Measurements from ENCODE around the gene ENPP1. TPM values are rescaled to one million over a fixed set of nuclear protein-coding genes. Genes with fewer than 3 reads are reported as not detected.
A peak's percentile ranks its signal among the peaks of the same experiment; 100 is the strongest.

ENPP1 gene
- total and polyA plus RNA-seq, 8 donors = 4.8 to 46.6 (median 18.7) TPM

GRCh38 chr6:131808460-131809269 lies 845 bp downstream of the ENPP1 start:
- H3K27ac ChIP-seq = peak overlapping the region; percentile 48 to 76 (median 64)
- H3K36me3 ChIP-seq = no peaks in the 10 kb centered on the region
- 18 to 23% methylated on average over 12 of the region's 12 CpGs for WGBS, 2 donors
- DNase-seq (no peak), ATAC-seq (peak in 2 of 4 donors; percentile 1 to 2), FAIRE-seq (no peak)
- H3K27me3 ChIP-seq = no peaks in the 10 kb centered on the region
- peak overlapping the region; percentile 29 to 78 (median 60) for H3K4me3 ChIP-seq
- intact Hi-C loops (cut with DNase I) = no loop called here
- no peaks in the 10 kb centered on the region for H3K9me3 ChIP-seq
- no peak for TF ChIP-seq CTCF (IDR thresholded peaks at IDR 0.05)
- H3K4me1 ChIP-seq = peaks cover 0 to 11% (median 11%) of the 10 kb centered on the region in 3 donors

GRCh38 chr6:131811500-131811899 lies 3.7 kb downstream of the ENPP1 start:
- 51% methylated on average over 3 of the region's 3 CpGs for WGBS, 2 donors
- no peak for DNase-seq
- H3K27ac ChIP-seq = no peak overlapping the region
- no peak for TF ChIP-seq CTCF (IDR thresholded peaks at IDR 0.05)
- intact Hi-C loops (cut with DNase I) = loop anchor here in 1 of 3 donors (5.0 kb wide), 1 partner anchor 81 kb away; no protein-coding TSS in a partner anchor
- no peaks in the 10 kb centered on the region for H3K27me3 ChIP-seq
- no peaks in the 10 kb centered on the region for H3K36me3 ChIP-seq
- H3K9me3 ChIP-seq = no peaks in the 10 kb centered on the region
- H3K4me1 ChIP-seq = peaks cover 0 to 20% (median 11%) of the 10 kb centered on the region in 3 donors
- FAIRE-seq = no peak
- H3K4me3 ChIP-seq = no peak overlapping the region
- no peak for ATAC-seq

- DNase-seq = no peak
- WGBS, 2 donors = 38 to 49% methylated on average over 3 of the region's 3 CpGs
- no peak for TF ChIP-seq CTCF (IDR thresholded peaks at IDR 0.05)
Observed at GRCh38 chr6:131813991-131814390, 6.2 kb downstream of the ENPP1 start.

GRCh38 chr6:131816869-131817268 lies 9.0 kb downstream of the ENPP1 start:
- FAIRE-seq = no peak
- peak overlapping the region in 1 of 4 donors; percentile 2 for H3K27ac ChIP-seq
- no peak for DNase-seq
- H3K4me3 ChIP-seq = no peak overlapping the region
- no peak for ATAC-seq
- no peak for TF ChIP-seq CTCF (IDR thresholded peaks at IDR 0.05)
- intact Hi-C loops (cut with DNase I) = no loop called here
- no peaks in the 10 kb centered on the region for H3K27me3 ChIP-seq
- H3K4me1 ChIP-seq = peaks cover 0 to 26% (median 5%) of the 10 kb centered on the region in 3 donors
- H3K9me3 ChIP-seq = no peaks in the 10 kb centered on the region
- H3K36me3 ChIP-seq = no peaks in the 10 kb centered on the region
- WGBS, 2 donors = 60 to 67% methylated on average over 1 of the region's 1 CpG

More at GRCh38 chr6:131813991-131814390, 6.2 kb downstream of the ENPP1 start:
- Histone ChIP-seq H3K36me3 (no peaks in the 10 kb centered on the region), H3K4me3 (no peak overlapping the region), H3K9me3 (no peaks in the 10 kb centered on the region), H3K27ac (no peak overlapping the region), H3K27me3 (no peaks in the 10 kb centered on the region), H3K4me1 (peaks cover under 1 to 15% (median 11%) of the 10 kb centered on the region in 3 donors)
- ATAC-seq (peak in 2 of 4 donors; percentile 28 to 59), FAIRE-seq (no peak)
- intact Hi-C loops (cut with DNase I) = loop anchor here in 1 of 3 donors (5.0 kb wide), 1 partner anchor 78 kb away; no protein-coding TSS in a partner anchor
